Adrenal gland (tissue), 5 donors: ENCODE data around the gene MNAT1.
"Not testable (repeated sequence)": the region's sequence is repeated elsewhere in the genome, so short reads cannot be mapped to it uniquely, and the experiment has no call there.

Experiments
- POLR2A ChIP-seq, 2 donors: fragments of 450-650 bp; IDR thresholded peaks; one replicate each; pipeline ENCODE4 v1.6.1; 2017; ENCODE audit warnings: antibody characterized with exemption in 2 of 2, mild to moderate bottlenecking in 2 of 2, moderate library complexity in 1 of 2
- TF ChIP-seq, protein P1 (sequence below), 6 experiments: fragments of 450-650 bp in 4 of 6; fragments of 200-600 bp in 2 of 6; sonication (generic) in 1 of 6; IDR thresholded peaks; 1 replicate in 5 of 6; 2 replicates in 1 of 6; pipeline versions ENCODE4 v1.5.1 to v1.8.0; 2016 to 2021; ENCODE audit warnings: antibody characterized with exemption in 6 of 6, mild to moderate bottlenecking in 2 of 6, moderate library complexity in 1 of 6
- donor health status: DM: no; HTN: no; CAD: no.

DNA sequence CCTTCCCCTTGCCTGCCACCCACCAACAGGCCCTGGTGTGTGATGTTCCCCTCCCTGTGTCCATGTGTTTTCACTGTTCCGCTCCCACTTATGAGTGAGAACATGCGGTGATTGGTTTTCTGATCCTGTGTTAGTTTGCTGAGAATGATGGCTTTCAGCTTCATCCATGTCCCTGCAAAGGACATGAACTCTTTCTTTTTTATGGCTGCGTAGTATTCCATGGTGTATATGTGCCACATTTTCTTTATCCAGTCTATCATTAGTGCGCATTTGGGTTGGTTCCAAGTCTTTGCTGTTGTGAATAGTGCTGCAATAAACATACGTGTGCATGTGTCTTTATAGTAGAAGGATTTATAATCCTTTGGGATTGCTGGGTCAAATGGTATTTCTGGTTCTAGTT, 117.1 kb downstream of the MNAT1 start:
- not testable (repeated sequence) for TF ChIP-seq POLR2A (IDR thresholded peaks at IDR 0.05)
- TF ChIP-seq, protein P1, sequence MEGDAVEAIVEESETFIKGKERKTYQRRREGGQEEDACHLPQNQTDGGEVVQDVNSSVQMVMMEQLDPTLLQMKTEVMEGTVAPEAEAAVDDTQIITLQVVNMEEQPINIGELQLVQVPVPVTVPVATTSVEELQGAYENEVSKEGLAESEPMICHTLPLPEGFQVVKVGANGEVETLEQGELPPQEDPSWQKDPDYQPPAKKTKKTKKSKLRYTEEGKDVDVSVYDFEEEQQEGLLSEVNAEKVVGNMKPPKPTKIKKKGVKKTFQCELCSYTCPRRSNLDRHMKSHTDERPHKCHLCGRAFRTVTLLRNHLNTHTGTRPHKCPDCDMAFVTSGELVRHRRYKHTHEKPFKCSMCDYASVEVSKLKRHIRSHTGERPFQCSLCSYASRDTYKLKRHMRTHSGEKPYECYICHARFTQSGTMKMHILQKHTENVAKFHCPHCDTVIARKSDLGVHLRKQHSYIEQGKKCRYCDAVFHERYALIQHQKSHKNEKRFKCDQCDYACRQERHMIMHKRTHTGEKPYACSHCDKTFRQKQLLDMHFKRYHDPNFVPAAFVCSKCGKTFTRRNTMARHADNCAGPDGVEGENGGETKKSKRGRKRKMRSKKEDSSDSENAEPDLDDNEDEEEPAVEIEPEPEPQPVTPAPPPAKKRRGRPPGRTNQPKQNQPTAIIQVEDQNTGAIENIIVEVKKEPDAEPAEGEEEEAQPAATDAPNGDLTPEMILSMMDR (IDR thresholded peaks at IDR 0.05) = not testable (repeated sequence)
